Glutamatergic neuron (in vitro differentiated cells): ENCODE results near the gene RGL2. TPM values are rescaled to one million over a fixed set of nuclear protein-coding genes. Genes with fewer than 3 reads are reported as not detected.

Source experiments
- DNase-seq: peaks from one replicate; pipeline ENCODE4 v3.0.0; 2022
- H3K27ac Mint-ChIP-seq: one replicate; pipeline ENCODE4 v1.8.0; 2020; ENCODE audit warnings: mild to moderate bottlenecking, mixed read lengths, inconsistent platforms; ENCODE audit not compliant: unreplicated experiment
- H3K27me3 Mint-ChIP-seq: one replicate; pipeline ENCODE4 v1.8.0; 2020; ENCODE audit warnings: mild to moderate bottlenecking, moderate library complexity, mixed read lengths, inconsistent platforms; ENCODE audit not compliant: unreplicated experiment
- H3K36me3 Mint-ChIP-seq: one replicate; pipeline ENCODE4 v1.8.0; 2020; ENCODE audit warnings: mild to moderate bottlenecking, mixed read lengths, inconsistent platforms; ENCODE audit not compliant: unreplicated experiment
- H3K4me1 Mint-ChIP-seq: one replicate; pipeline ENCODE4 v1.8.0; 2020; ENCODE audit warnings: mild to moderate bottlenecking, low read depth, mixed read lengths, inconsistent platforms; ENCODE audit not compliant: unreplicated experiment
- H3K4me3 Mint-ChIP-seq: one replicate; pipeline ENCODE4 v1.8.0; 2020; ENCODE audit warnings: mild to moderate bottlenecking, mixed read lengths, inconsistent platforms; ENCODE audit not compliant: unreplicated experiment
- H3K9me3 Mint-ChIP-seq: one replicate; pipeline ENCODE4 v1.8.0; 2020; ENCODE audit warnings: mild to moderate bottlenecking, moderate library complexity, mixed read lengths, inconsistent platforms; ENCODE audit not compliant: unreplicated experiment
- CTCF ChIP-seq: fragments of 200-600 bp; sonication (generic); IDR thresholded peaks from one replicate; pipeline ENCODE4 v1.5.0; 2021; ENCODE audit not compliant: partially characterized antibody, unreplicated experiment
- total RNA-seq: library from RNA; stranded (reverse); fragmentation: NEBNext Ultra II Directional; extraction: Animal tissue kit (Norgen Biotek cat#: 25700); gene quantifications from one replicate; pipeline ENCODE4 v1.2.1, GENCODE V29; 2021; ENCODE audit not compliant: unreplicated experiment

The RGL2 gene
- total RNA-seq, 1 donor from 2014 or later = 61.3 TPM

GRCh38 chr6:33250731-33251130 lies 48.0 kb downstream of the RGL2 start:
- DNase-seq = no peak
- no peak for TF ChIP-seq CTCF
- H3K27me3 Mint-ChIP-seq = peaks cover 8% of the 10 kb centered on the region
- H3K27ac Mint-ChIP-seq = peak overlapping the region; percentile 84
- peak overlapping the region; percentile 97 for H3K4me3 Mint-ChIP-seq
- H3K9me3 Mint-ChIP-seq = peaks cover 3% of the 10 kb centered on the region
- H3K4me1 Mint-ChIP-seq = peaks cover 18% of the 10 kb centered on the region
- H3K36me3 Mint-ChIP-seq = no peaks in the 10 kb centered on the region

- Mint-ChIP-seq H3K36me3 (no peaks in the 10 kb centered on the region), H3K27me3 (peaks cover 8% of the 10 kb centered on the region), H3K4me3 (peak overlapping the region; percentile 97), H3K4me1 (peaks cover 18% of the 10 kb centered on the region), H3K27ac (peak overlapping the region; percentile 84), H3K9me3 (peaks cover 3% of the 10 kb centered on the region)
- TF ChIP-seq CTCF = no peak
- peak; percentile 65 for DNase-seq
Observed at GRCh38 chr6:33249732-33250630, 48.8 kb downstream of the RGL2 start.

- Mint-ChIP-seq H3K4me3 (peak overlapping the region; percentile 97), H3K4me1 (peaks cover 18% of the 10 kb centered on the region), H3K27ac (peak overlapping the region; percentile 84), H3K27me3 (peaks cover 8% of the 10 kb centered on the region), H3K9me3 (peaks cover 3% of the 10 kb centered on the region), H3K36me3 (no peaks in the 10 kb centered on the region)
- TF ChIP-seq CTCF = no peak
- DNase-seq = peak; percentile 96
Observed at GRCh38 chr6:33248932-33249731, 49.6 kb downstream of the RGL2 start.

- DNase-seq = no peak
- Mint-ChIP-seq H3K27me3 (peaks cover 10% of the 10 kb centered on the region), H3K9me3 (peaks cover 3% of the 10 kb centered on the region), H3K27ac (peak overlapping the region; percentile 79), H3K4me1 (peaks cover 18% of the 10 kb centered on the region), H3K4me3 (peak overlapping the region; percentile 97), H3K36me3 (no peaks in the 10 kb centered on the region)
- TF ChIP-seq CTCF = peak; percentile 68
Observed at GRCh38 chr6:33248643-33248931, 50.2 kb downstream of the RGL2 start.
